Stimulated activated CD8-positive, alpha-beta memory T cell treated with anti-CD3 and anti-CD28 coated beads, Interleukin-4, amount 100 ng/mL, for 24 hours (primary cell): ENCODE measurements around the gene ABCA9.
"Not testable (repeated sequence)": the region's sequence is repeated elsewhere in the genome, so short reads cannot be mapped to it uniquely, and the experiment has no call there.

Experiments
- DNase-seq: peaks from one replicate; pipeline ENCODE4 v3.0.0-alpha.2; 2020; ENCODE audit warnings: low read depth

The ABCA9 gene, protein sequence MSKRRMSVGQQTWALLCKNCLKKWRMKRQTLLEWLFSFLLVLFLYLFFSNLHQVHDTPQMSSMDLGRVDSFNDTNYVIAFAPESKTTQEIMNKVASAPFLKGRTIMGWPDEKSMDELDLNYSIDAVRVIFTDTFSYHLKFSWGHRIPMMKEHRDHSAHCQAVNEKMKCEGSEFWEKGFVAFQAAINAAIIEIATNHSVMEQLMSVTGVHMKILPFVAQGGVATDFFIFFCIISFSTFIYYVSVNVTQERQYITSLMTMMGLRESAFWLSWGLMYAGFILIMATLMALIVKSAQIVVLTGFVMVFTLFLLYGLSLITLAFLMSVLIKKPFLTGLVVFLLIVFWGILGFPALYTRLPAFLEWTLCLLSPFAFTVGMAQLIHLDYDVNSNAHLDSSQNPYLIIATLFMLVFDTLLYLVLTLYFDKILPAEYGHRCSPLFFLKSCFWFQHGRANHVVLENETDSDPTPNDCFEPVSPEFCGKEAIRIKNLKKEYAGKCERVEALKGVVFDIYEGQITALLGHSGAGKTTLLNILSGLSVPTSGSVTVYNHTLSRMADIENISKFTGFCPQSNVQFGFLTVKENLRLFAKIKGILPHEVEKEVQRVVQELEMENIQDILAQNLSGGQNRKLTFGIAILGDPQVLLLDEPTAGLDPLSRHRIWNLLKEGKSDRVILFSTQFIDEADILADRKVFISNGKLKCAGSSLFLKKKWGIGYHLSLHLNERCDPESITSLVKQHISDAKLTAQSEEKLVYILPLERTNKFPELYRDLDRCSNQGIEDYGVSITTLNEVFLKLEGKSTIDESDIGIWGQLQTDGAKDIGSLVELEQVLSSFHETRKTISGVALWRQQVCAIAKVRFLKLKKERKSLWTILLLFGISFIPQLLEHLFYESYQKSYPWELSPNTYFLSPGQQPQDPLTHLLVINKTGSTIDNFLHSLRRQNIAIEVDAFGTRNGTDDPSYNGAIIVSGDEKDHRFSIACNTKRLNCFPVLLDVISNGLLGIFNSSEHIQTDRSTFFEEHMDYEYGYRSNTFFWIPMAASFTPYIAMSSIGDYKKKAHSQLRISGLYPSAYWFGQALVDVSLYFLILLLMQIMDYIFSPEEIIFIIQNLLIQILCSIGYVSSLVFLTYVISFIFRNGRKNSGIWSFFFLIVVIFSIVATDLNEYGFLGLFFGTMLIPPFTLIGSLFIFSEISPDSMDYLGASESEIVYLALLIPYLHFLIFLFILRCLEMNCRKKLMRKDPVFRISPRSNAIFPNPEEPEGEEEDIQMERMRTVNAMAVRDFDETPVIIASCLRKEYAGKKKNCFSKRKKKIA (N-terminal part only)

DNA sequence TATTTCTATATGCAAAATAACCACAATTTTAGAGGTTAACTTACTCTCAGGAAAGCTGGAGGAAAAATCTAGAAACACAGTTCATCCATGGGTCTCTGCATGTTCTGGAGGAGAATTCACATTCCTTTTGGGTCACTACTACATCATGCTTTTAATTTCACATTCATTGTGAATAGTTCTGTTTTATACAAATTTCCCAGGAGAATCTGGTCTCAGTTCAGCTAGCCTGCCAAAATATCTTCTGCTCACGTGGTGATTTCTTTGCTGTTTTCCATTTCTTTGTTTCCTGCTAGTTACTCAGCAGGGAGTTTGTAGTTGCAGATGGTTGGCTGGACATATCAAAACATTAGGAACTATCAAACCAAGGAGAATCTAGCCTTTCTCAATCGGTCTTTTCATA lies at the start of gene ABCA9:
Gene ABCA9, minus strand, starts transcription at position 106 of the 400 bp plus-strand sequence. CDS start 9,801 bp downstream, outside the sequence.
- no peak for DNase-seq

DNA sequence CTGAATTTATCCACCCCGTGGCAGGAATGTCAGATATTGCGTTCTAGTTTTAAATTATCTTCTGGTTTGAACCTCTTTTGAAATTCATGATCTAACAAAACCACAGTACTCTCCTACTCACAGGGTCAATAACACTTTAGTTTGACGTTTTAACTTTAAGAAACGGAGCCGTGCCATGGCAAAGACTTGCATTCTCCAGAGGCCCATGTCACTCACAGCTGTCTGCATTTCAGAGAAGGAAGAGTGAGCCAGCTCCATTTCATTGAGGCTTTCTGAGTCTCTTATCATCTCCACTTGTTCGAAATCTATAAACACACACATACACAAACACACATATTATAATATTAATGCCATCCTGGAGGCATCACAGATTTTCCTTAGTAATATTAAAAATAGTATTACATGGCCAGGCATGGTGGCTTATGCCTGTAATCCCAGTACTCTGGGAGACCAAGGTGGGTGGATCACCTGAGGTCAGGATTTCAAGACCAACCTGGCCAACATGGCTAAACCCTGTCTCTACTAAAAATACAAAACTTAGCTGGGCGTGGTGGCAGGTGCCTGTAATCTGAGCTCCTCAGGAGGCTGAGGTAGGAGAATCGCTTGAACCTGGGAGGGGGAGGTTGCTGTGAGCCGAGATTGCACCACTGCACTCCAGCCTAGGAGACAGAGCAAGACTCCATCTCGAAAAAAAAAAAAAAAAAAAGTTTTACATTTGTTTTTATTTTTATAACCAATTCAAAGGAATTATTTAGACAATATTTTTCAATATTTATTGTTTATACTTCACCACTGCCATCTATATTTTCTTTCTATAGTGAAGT lies 45.4 kb upstream of the ABCA9 start:
- DNase-seq = no peak

DNA sequence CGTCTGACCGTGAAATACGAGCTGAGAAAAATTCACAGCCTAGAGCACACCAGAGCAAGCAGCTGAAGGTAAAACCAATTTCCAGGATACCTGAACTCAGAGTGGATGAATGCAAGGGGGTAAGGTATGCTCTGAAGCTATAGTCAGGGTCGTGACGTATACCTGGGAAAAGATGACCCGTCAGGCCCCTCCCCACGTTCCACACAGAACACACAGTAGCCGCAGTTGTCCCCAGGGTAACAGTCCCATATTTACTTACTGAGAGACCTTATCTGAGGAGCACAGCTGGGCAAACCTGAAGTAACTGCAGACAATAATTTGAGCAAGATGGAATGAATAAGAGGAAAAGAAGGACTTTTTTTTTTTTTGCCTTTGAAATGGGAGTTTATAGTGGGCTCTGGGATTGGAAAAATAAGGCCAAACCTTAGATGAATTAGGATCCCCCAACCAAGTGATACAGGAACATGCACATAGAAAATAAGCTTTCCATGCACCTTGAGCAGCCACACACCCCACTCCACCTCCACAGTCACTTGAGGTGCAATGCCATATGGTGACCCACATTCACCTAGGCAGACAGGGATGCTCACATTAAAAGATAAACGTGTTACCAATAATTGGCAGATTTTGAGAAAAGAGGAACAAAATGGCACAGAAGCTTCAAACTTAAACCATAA lies 43.0 kb upstream of the ABCA9 start:
- no peak for DNase-seq

DNA sequence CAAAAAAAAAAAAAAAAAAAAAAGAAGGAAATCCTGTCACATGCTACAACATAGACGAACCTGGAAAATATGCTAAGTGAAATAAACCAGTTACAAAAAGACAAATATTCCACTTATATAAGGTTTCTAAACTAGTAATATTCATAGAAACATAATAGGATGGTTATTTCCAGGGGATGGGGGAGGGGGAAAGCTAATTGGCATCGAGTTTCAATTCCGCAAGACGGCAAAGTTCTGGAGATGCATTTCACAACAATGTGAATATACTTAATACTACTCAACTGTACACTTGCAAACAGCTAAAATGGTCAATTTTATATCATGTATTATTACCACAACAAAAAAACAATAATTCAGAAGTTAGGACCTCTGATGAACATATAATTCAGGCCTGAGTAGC lies 37.9 kb upstream of the ABCA9 start:
- no peak for DNase-seq

DNA sequence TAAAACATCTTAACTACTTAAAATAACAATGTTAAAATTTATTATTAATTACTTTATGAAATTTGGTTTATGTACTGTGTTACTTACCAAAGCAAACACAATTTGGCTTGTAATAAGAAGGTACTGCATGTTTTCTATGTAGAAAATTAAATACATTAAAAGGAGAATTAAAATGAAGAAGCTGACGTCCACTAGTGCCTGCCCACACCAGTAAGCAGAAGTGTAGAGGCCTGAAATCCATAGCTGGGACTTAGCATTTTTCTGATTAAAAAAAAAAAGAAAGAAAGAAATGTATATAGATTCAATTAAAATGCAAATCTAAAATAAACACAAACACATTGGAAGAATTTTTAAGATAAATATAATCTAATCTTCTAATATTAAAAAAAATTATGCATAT lies 35.8 kb upstream of the ABCA9 start:
- no peak for DNase-seq

DNA sequence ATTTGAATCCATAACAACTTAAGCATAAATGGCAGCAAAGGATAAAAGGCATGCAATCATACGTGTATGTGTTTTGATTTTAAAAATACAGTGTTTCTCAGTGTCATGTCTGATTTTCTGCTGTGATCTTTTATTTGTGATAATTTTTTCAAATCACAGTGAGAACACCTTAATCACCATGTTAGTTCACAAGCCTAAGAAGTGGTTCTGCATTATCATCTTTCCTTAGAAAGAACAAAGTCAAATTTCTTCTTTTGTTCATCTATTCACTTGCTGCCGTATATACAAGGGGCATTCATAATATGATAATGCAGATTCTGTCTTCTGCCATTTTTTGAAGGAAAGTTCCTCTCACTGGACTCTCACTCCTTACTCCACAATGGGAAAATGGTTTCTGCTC lies 33.3 kb upstream of the ABCA9 start:
- no peak for DNase-seq

DNA sequence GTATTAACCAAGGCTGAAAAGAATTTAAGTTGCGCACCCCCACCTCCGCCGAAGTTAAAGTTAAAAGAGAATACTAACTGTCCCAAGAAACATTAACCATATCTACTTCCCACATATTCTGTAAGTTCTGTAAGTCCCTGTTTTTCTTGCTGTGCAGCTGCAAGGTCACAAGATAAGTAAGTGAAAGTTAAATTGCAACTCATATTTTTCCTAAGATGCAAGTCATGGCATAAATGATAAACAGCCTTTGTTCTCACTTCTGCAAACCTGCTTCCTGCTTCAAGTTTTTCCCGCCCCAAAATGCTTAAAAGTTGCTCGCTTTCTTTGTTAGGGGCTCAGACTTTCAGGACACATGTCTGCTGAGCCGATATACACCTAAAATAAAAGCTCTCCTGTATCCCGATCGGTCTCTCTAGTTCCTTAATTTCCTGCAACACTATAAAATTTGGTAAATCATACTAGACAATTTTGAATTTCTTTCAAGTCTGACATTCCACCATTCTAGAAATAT lies 32.6 kb upstream of the ABCA9 start:
- DNase-seq = no peak

DNA sequence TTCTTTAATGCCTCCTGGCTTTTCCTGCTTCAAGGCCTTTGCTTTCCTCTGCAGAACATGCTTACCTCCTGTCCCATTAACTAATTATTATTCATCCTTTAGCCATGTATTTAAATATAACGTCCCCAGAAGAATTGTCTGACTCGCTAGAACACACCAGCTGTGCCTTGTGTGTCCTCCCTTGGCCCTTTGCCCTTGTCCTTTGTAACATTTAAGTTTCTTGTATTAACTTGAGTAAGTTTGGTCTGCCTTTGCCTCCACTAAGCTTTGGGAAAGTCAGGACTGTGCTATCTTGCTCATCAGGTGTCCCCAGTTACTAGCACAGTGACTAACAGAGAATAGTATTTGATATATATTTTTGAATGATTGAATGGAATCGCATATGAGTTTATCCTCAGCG lies 29.6 kb upstream of the ABCA9 start:
- no peak for DNase-seq

DNA sequence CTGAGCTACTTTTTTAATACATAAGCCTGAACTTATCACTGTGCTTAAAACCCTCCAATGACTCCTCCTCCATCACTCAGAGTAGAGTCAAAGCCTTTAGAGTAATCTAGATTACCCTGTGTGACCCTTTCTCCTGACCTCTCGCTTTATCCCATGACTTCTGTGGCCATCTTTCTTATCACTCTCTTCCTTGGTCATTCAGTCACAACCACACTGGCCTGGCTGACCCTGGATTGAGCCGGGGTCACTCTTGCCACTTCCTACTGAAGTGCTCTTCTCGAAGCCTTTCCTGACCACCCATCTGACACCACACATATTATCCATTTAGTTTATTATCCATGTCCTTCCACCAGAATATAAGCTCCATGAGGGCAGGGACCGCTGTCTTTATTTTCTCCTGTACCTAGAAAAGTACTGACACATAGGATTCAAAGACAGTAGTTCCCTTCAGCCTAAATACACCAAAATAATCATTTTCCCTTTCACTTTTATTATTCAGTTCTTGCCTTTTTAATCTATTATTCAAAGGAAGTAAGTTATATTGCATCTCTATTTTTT lies 28.0 kb upstream of the ABCA9 start:
- no peak for DNase-seq

DNA sequence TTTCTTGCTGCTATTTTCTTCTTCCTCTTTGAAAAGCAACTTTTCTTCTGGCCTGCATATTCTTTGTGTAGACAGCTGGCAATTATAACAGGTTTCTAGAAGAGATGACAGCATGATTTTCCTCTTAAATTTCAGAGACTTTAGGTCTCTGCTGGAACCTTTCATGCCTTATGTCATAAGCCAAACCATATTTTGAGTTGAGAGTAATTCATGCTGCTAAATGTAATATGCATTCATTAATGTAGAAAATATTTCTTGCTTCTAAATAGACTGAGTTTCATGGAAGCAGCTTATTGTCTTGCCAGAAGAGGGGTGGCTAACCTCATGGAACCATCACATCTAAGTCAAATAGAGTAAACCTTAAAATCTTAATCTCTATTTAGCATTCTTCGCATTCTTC lies 25.9 kb upstream of the ABCA9 start:
- DNase-seq = no peak

DNA sequence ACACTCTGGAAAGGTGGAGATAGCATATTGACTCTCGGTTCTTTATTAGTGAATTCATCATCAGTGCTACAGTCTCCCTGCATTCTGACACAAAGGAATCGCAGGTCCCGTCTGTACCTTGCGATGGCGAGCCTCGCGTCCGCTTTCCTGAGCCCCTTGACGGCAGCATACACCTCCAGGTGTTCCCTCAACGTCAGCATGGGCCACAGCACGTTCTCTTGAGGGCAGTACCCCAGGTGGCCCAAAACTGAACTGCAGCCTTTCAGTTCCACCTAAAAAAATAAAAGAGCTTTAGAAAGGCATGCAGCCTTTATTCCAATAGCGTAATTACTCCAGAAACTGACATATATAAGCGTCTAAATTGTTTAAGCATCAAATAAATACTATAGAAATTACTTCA lies 24.2 kb upstream of the ABCA9 start:
- DNase-seq = no peak

DNA sequence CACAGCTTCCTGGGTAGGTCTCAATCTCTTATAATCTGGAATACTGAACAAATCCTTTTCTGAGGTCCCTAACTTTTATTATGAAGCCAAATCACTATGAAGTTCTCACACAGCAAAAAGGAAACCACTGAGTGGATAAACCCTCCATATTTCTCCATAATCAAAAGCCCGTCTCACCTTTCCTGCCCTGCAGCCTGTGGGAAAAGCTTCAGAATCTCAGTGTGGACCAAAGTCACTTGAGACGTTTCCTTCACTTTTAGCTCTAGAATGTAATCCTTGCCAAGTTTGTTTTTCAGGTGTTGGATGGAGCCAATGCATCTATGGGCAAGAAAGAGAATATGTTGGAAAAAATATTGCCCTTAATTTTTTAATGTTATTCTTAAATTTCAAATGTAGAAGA lies 22.0 kb upstream of the ABCA9 start:
- DNase-seq = no peak

DNA sequence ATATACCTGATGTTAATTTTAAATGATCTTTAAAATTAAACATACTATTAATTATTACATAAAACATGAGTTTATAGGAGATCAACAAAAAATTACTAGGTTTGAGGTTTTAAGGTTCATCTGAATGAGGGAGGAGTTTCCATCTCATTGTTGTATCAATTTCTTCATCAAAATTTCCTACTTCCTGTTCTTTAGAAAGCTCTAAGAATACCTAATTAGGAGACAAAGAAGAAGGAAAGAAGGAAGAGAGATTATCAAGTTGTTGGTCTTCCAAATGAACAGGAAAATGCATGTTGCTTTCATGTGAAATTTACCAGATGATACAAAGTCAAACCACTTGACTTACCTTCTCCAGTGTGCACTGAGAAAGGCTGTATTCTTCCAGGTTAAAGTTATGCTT lies 18.1 kb upstream of the ABCA9 start:
- no peak for DNase-seq

DNA sequence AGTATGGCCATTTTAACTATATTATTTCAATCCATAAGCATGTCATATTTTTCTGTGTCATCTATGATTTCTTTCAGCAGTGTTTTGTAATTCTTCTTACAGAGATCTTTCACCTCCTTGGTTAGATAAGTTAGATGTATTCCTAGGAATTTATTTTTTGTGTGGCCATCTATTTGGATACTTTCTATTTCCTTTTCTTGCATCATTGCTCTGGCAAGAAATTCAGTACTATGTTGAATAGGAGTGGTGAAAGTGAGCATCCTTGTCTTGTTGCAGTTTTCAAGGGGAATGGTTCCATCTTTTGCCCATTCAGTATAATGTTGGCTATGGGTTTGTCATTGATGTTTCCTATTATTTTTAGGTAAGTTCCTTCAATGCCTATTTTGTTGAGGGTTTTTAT lies 15.1 kb upstream of the ABCA9 start:
- DNase-seq = no peak

DNA sequence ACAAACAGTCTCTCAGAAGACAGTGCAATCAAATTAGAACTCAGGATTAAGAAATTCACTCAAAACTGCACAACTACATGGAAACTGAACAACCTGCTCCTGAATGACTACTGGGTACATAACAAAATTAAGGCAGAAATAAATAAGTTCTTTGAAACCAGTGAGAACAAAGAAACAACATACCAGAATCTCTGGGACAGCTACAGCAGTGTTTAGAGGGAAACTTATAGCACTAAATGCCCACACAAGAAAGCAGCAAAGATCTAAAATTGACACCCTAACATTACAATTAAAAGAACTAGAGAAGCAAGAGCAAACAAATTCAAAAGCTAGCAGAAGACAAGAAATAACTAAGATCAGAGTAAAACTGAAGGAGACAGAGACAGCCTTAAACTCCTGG lies 12.7 kb upstream of the ABCA9 start:
- DNase-seq = not testable (repeated sequence)

DNA sequence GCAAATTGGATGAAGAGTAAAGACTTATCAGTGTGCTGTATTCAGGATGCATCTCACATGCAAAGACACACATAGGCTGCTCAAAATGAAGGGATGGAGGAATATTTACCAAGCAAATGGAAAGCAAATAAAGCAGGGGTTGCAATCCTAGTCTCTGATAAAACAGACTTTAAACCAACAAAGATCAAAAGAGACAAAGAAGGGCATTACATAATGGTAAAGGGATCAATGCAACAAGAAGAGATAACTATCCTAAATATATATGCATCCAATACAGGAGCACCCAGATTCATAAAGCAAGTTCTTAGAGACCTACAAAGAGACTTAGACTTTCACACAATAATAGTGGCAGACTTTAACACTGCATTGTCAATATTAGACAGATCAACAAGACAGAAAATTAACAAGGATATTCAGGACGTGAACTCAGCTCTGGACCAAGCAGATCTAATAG lies 12.1 kb upstream of the ABCA9 start:
- DNase-seq = not testable (repeated sequence)

DNA sequence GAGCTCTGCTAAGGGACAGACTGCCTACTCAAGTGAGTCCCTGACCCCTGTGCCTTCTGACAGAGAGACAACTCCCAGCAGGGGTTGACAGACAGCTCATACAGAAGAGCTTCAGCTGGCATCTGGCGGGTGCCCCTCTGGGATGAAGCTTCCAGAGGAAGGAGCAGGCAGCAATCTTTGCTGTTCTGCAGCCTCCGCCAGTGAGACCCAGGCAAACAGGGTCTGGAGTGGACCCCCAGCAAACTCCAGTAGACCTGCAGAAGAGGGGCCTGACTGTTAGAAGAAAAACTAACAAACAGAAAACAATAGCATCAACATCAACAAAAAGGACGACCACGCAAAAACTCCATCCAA lies 10.5 kb upstream of the ABCA9 start:
- DNase-seq = not testable (repeated sequence)

DNA sequence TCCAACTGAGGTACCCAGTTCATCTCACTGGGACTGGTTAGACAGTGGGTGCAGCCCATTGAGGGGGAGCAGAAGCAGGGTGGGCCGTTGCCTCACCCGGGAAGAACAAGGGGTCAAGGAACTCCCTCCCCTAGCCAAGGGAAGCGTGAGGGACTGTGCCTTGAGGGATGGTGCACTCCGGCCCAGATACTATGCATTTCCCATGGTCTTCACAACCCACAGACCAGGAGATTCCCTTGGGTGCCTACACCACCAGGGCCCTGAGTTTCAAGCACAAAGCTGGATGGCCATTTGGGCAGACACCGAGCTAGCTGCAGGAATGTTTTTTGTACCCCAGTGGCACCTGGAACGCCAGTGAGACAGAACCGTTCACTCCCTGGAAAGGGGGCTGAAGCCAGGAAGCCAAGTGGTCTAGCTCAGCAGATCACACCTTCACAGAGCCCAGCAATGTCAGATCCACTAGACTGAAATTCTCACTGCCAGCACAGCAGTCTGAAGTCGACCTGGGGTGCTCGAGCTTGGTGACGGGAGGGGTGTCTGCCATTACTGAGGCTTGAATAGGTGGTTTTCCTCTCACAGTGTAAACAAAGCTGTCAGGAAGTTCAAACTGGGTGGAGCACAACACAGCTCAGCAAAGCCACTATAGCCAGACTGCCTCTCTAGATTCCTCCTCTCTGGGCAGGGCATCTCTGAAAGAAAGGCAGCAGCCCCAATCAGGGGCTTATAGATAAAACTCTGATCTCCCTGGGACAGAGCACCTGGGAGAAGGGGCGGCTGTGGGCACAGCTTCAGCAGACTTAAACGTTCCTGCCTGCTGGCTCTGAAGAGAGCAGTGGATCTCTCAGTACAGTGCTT lies 9.9 kb upstream of the ABCA9 start:
- DNase-seq = not testable (repeated sequence)

DNA sequence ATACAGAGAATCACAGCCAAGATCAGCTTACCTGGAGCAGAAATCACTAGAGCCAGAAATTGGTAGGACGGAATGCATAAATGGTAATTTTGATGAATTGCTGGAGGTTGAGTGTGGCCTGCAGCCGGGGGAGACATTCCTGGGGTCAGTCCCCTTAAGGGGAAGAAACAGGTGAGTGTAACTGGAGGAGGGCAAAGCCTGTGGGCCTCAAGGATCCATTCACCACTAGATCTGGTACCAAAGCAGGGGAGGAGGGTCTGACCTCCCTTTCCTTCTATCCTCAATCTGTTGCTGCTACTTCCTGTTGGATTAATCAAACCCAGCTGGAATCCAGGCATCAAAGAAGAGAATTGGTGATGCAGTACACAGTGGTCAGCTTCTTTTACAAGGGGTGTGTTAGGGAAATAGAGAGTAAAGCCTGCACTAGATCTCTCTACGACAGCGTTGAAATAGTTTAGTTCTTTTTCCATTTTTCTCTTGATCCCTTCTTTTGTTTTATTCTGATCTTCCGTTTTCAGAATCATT lies 8.6 kb upstream of the ABCA9 start:
- DNase-seq = no peak
